ENCODE measurements around the gene ATP7A.

Gene ATP7A

GRCh38 chrX:77945910-77946545 is 35.5 kb downstream of the ATP7A start:
- no peak for TF ChIP-seq CTCF (conservative IDR thresholded peaks at IDR 0.05; ENCODE audit: low read length)
- DNase-seq (ENCODE audit: low read depth): no peak

GRCh38 chrX:77946571-77946970 is 36.1 kb downstream of the ATP7A start:
- DNase-seq (ENCODE audit: low read depth): no peak
- TF ChIP-seq CTCF (conservative IDR thresholded peaks at IDR 0.05; ENCODE audit: low read length): no peak
- H3K4me3 ChIP-seq (ENCODE audit: low read length): no peak overlapping the region

More at GRCh38 chrX:77945910-77946545, 35.5 kb downstream of the ATP7A start:
- no peak overlapping the region for H3K4me3 ChIP-seq (ENCODE audit: low read length)

- H3K4me3 ChIP-seq (ENCODE audit: low read length): no peak overlapping the region
- no peak for DNase-seq (ENCODE audit: low read depth)
- TF ChIP-seq CTCF (conservative IDR thresholded peaks at IDR 0.05; ENCODE audit: low read length): no peak
Measured at GRCh38 chrX:77949840-77950239, 39.3 kb downstream of the ATP7A start.

- no peak for DNase-seq (ENCODE audit: low read depth)
- TF ChIP-seq CTCF (conservative IDR thresholded peaks at IDR 0.05; ENCODE audit: low read length): no peak
- no peak overlapping the region for H3K4me3 ChIP-seq (ENCODE audit: low read length)
Measured at GRCh38 chrX:77952173-77952572, 41.7 kb downstream of the ATP7A start.

GRCh38 chrX:77953302-77953701 is 42.8 kb downstream of the ATP7A start:
- H3K4me3 ChIP-seq (ENCODE audit: low read length): no peak overlapping the region
- DNase-seq (ENCODE audit: low read depth): no peak

GRCh38 chrX:77953708-77954107 is 43.2 kb downstream of the ATP7A start:
- no peak for TF ChIP-seq CTCF (conservative IDR thresholded peaks at IDR 0.05; ENCODE audit: low read length)
- H3K4me3 ChIP-seq (ENCODE audit: low read length): no peak overlapping the region
- no peak for DNase-seq (ENCODE audit: low read depth)

More at GRCh38 chrX:77953302-77953701, 42.8 kb downstream of the ATP7A start:
- TF ChIP-seq CTCF (conservative IDR thresholded peaks at IDR 0.05; ENCODE audit: low read length): no peak

- no peak overlapping the region for H3K4me3 ChIP-seq (ENCODE audit: low read length)
- no peak for TF ChIP-seq CTCF (conservative IDR thresholded peaks at IDR 0.05; ENCODE audit: low read length)
- no peak for DNase-seq (ENCODE audit: low read depth)
Measured at GRCh38 chrX:77960567-77960966, 50.1 kb downstream of the ATP7A start.

Measured in AG10803 (cell line).